ENCODE results near the gene POMC. TPM values are rescaled to one million over a fixed set of nuclear protein-coding genes. Genes with fewer than 3 reads are reported as not detected.
"Not testable (repeated sequence)": the region's sequence is repeated elsewhere in the genome, so short reads cannot be mapped to it uniquely, and the experiment has no call there.

Gene POMC
- total RNA-seq, 1 donor from 2014 or later, result 0.29 TPM

DNA sequence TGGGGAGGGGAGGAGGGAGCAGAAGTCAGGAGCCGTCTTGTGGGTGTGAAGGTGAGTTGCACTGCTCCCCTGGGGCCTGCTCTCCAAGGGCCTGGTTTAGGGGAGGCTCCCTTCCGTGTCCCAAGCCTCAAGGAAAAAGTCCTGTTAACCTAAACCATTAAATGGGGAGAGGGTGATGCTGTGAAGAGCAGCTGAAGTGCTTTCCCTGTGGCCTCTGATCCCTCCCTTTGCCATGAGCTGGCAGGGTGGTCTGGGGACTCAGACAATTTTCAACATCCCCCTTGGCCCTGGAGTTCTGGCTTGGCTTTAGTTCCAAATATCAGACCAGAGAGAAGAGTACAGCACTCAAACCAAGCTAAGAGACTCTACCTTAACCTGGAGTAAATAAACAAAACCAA is 692 bp upstream of the POMC start:
- DNase-seq, result no peak
- Mint-ChIP-seq H3K27me3 (ENCODE audit: unreplicated experiment) (peaks cover 27% of the 10 kb centered on the region), H3K9me3 (ENCODE audit: unreplicated experiment) (peaks cover 7% of the 10 kb centered on the region), H3K4me3 (ENCODE audit: unreplicated experiment) (no peak overlapping the region), H3K36me3 (ENCODE audit: unreplicated experiment) (peaks cover 9% of the 10 kb centered on the region), H3K4me1 (ENCODE audit: low read depth, unreplicated experiment) (no peaks in the 10 kb centered on the region), H3K27ac (ENCODE audit: unreplicated experiment) (no peak overlapping the region)
- TF ChIP-seq, protein P1, sequence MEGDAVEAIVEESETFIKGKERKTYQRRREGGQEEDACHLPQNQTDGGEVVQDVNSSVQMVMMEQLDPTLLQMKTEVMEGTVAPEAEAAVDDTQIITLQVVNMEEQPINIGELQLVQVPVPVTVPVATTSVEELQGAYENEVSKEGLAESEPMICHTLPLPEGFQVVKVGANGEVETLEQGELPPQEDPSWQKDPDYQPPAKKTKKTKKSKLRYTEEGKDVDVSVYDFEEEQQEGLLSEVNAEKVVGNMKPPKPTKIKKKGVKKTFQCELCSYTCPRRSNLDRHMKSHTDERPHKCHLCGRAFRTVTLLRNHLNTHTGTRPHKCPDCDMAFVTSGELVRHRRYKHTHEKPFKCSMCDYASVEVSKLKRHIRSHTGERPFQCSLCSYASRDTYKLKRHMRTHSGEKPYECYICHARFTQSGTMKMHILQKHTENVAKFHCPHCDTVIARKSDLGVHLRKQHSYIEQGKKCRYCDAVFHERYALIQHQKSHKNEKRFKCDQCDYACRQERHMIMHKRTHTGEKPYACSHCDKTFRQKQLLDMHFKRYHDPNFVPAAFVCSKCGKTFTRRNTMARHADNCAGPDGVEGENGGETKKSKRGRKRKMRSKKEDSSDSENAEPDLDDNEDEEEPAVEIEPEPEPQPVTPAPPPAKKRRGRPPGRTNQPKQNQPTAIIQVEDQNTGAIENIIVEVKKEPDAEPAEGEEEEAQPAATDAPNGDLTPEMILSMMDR (IDR thresholded peaks at IDR 0.05; ENCODE audit: partially characterized antibody, unreplicated experiment), result no peak

GRCh38 chr2:25165992-25166875 is 2.1 kb downstream of the POMC start:
- no peak overlapping the region for H3K27ac Mint-ChIP-seq (ENCODE audit: unreplicated experiment)
- peaks cover 6% of the 10 kb centered on the region for H3K4me1 Mint-ChIP-seq (ENCODE audit: low read depth, unreplicated experiment)
- H3K27me3 Mint-ChIP-seq (ENCODE audit: unreplicated experiment), result peaks cover 20% of the 10 kb centered on the region
- peaks cover 10% of the 10 kb centered on the region for H3K9me3 Mint-ChIP-seq (ENCODE audit: unreplicated experiment)
- H3K36me3 Mint-ChIP-seq (ENCODE audit: unreplicated experiment), result peaks cover 9% of the 10 kb centered on the region
- TF ChIP-seq, protein P1 (IDR thresholded peaks at IDR 0.05; ENCODE audit: partially characterized antibody, unreplicated experiment), result no peak
- DNase-seq, result no peak
- H3K4me3 Mint-ChIP-seq (ENCODE audit: unreplicated experiment), result no peak overlapping the region

GRCh38 chr2:25164561-25164960 is 3.8 kb downstream of the POMC start:
- TF ChIP-seq, protein P1 (IDR thresholded peaks at IDR 0.05; ENCODE audit: partially characterized antibody, unreplicated experiment), result no peak
- H3K4me3 Mint-ChIP-seq (ENCODE audit: unreplicated experiment), result no peak overlapping the region
- peaks cover 19% of the 10 kb centered on the region for H3K27me3 Mint-ChIP-seq (ENCODE audit: unreplicated experiment)
- no peak overlapping the region for H3K27ac Mint-ChIP-seq (ENCODE audit: unreplicated experiment)
- peaks cover under 1% of the 10 kb centered on the region for H3K36me3 Mint-ChIP-seq (ENCODE audit: unreplicated experiment)
- no peak for DNase-seq
- peaks cover 11% of the 10 kb centered on the region for H3K4me1 Mint-ChIP-seq (ENCODE audit: low read depth, unreplicated experiment)
- H3K9me3 Mint-ChIP-seq (ENCODE audit: unreplicated experiment), result peaks cover 10% of the 10 kb centered on the region

DNA sequence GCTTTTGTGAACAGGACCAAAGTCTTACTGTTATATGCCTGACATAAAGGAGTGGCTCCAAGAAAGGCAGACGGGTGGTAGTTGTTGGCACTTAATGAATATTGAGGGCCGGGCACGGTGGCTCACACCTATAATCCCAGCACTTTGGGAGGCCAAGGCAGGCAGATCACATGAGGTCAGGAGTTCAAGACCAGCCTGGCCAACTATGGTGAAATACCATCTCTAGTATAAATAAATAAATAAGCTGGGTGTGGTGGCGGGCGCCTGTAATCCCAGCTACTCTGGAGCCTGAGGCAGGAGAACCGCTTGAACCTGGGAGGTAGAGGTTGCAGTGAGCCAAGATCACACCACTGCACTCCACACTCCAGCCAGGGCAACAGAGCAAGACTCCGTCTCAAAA is 6.3 kb downstream of the POMC start:
- peaks cover 11% of the 10 kb centered on the region for H3K4me1 Mint-ChIP-seq (ENCODE audit: low read depth, unreplicated experiment)
- not testable (repeated sequence) for H3K27ac Mint-ChIP-seq (ENCODE audit: unreplicated experiment); DNase-seq; H3K4me3 Mint-ChIP-seq (ENCODE audit: unreplicated experiment); H3K9me3 Mint-ChIP-seq (ENCODE audit: unreplicated experiment); H3K36me3 Mint-ChIP-seq (ENCODE audit: unreplicated experiment); H3K27me3 Mint-ChIP-seq (ENCODE audit: unreplicated experiment)

GRCh38 chr2:25161055-25161781 is 7.2 kb downstream of the POMC start:
- Mint-ChIP-seq H3K4me3 (ENCODE audit: unreplicated experiment) (no peak overlapping the region), H3K36me3 (ENCODE audit: unreplicated experiment) (no peaks in the 10 kb centered on the region), H3K27me3 (ENCODE audit: unreplicated experiment) (peaks cover 11% of the 10 kb centered on the region), H3K9me3 (ENCODE audit: unreplicated experiment) (peaks cover 9% of the 10 kb centered on the region), H3K27ac (ENCODE audit: unreplicated experiment) (no peak overlapping the region), H3K4me1 (ENCODE audit: low read depth, unreplicated experiment) (peaks cover 11% of the 10 kb centered on the region)
- TF ChIP-seq, protein P1 (IDR thresholded peaks at IDR 0.05; ENCODE audit: partially characterized antibody, unreplicated experiment), result no peak
- no peak for DNase-seq
